CD4-positive, CD25-positive, alpha-beta regulatory T cell (primary cell): Measurements from ENCODE around the gene PPM1G. TPM values are rescaled to one million over a fixed set of nuclear protein-coding genes. Genes with fewer than 3 reads are reported as not detected.
A peak's percentile ranks its signal among the peaks of the same experiment; 100 is the strongest.

Source experiments
- ATAC-seq, 2 donors: fragments of 150-1000 bp; cut with Tn5 transposase; one replicate each; pipeline ENCODE4 v1.10.0; 2021; ENCODE audit warnings: low read depth in 2 of 2, moderate number of reproducible peaks in 2 of 2, moderate library complexity in 1 of 2
- DNase-seq, 3 donors: peaks; one replicate each; pipeline versions ENCODE4 v3.0.0 to v3.0.0-alpha.2; 2012 to 2022; ENCODE audit warnings: mixed read lengths in 1 of 3
- H3K27ac ChIP-seq: one replicate; pipeline ENCODE4 v1.7.0; 2013; ENCODE audit warnings: mild to moderate bottlenecking, low read length; ENCODE audit not compliant: insufficient read depth, poor library complexity, severe bottlenecking
- H3K27me3 ChIP-seq: one replicate; pipeline ENCODE4 v1.7.0; 2013; ENCODE audit warnings: low read length; ENCODE audit not compliant: control insufficient read depth, insufficient read depth
- H3K36me3 ChIP-seq: one replicate; pipeline ENCODE4 v1.7.0; 2013; ENCODE audit warnings: mild to moderate bottlenecking, low read length, moderate library complexity; ENCODE audit not compliant: control insufficient read depth, insufficient read depth
- H3K4me1 ChIP-seq: 2 replicates; pipeline ENCODE4 v1.7.0; 2013; ENCODE audit warnings: mild to moderate bottlenecking, low read length; ENCODE audit not compliant: insufficient read depth, control insufficient read depth, poor library complexity, severe bottlenecking
- H3K4me3 ChIP-seq: one replicate; pipeline ENCODE4 v1.7.0; 2013; ENCODE audit warnings: low read depth, mild to moderate bottlenecking, low read length, moderate library complexity
- H3K9me3 ChIP-seq, 2 experiments: 1 replicate in 1 of 2; 2 replicates in 1 of 2; pipeline ENCODE4 v1.7.0; 2013; ENCODE audit warnings: low read length in 2 of 2, mild to moderate bottlenecking in 1 of 2, moderate library complexity in 1 of 2; ENCODE audit not compliant: control insufficient read depth in 2 of 2
- H3K27ac Mint-ChIP-seq, 3 donors: one replicate each; pipeline ENCODE4 v1.8.0; 2020 to 2022; ENCODE audit warnings: mild to moderate bottlenecking in 3 of 3, mixed read lengths in 3 of 3, moderate library complexity in 2 of 3
- H3K27me3 Mint-ChIP-seq: one replicate; pipeline ENCODE4 v1.8.0; 2022; ENCODE audit warnings: mild to moderate bottlenecking, mixed read lengths
- H3K36me3 Mint-ChIP-seq: one replicate; pipeline ENCODE4 v1.8.0; 2020; ENCODE audit warnings: mixed read lengths
- H3K4me1 Mint-ChIP-seq, 4 donors: one replicate each; pipeline ENCODE4 v1.8.0; 2020 to 2022; ENCODE audit warnings: mixed read lengths in 4 of 4, mild to moderate bottlenecking in 1 of 4
- H3K4me3 Mint-ChIP-seq, 4 donors: one replicate each; pipeline ENCODE4 v1.8.0; 2020 to 2022; ENCODE audit warnings: mild to moderate bottlenecking in 4 of 4, mixed read lengths in 4 of 4, moderate library complexity in 3 of 4
- H3K9me3 Mint-ChIP-seq, 7 donors: one replicate each; pipeline ENCODE4 v1.8.0; 2020 to 2022; ENCODE audit warnings: mixed read lengths in 7 of 7, mild to moderate bottlenecking in 3 of 7, moderate library complexity in 2 of 7
- polyA plus RNA-seq, 4 donors: library from polyadenylated mRNA; unstranded; fragments of 300-500 nt; fragmentation: Illumina TruSeq; gene quantifications; one replicate each; pipeline ENCODE4 v1.2.3, GENCODE V29; 2021
- total RNA-seq: library from RNA; stranded (reverse); gene quantifications from one replicate; pipeline ENCODE4 v1.2.3, GENCODE V29; 2022

Gene PPM1G
- total and polyA plus RNA-seq, 5 donors from 2014 or later = 73.7 to 144 (median 117) TPM

DNA sequence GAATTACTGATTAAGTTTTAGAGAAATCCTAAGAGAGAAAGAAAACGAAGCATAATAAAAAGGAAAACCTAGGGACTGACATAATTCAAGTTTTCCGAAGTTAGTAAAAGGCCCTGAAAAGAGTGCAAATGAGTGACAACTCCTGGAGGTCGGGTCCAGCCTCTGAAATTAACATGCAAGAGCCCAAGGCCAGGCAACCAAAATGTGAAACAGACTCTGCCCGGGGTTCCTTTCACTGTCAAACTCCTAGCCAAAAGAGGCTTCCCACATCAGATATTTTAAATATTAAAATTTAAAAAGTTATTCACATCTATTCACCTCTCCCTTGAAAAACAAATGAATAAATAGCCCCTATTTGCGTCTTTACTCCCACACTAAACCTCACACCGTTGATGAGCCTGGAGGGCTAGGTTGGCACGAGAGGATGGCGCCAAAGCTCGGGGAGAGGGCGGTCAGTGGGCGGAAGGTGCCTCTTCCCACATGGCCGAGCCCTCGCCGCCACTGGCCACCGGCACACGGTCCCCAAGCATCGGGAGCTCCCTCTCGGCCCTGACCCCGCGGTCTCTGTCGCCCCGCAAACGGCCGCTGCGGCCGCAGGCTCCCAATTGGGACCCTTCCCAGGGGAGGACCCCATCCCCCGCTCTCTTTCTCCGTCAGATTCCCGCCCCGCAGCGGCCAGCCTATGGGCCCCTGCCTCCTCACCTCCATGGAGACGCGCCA is 630 bp downstream of the PPM1G start:
- peaks cover 43% of the 10 kb centered on the region for H3K4me1 ChIP-seq
- H3K36me3 Mint-ChIP-seq = peaks cover 7% of the 10 kb centered on the region
- peaks cover 18 to 53% (median 33%) of the 10 kb centered on the region in 4 donors for H3K4me1 Mint-ChIP-seq
- H3K27me3 Mint-ChIP-seq = peaks cover 5% of the 10 kb centered on the region
- peak overlapping the region; percentile 86 for H3K4me3 ChIP-seq
- peak overlapping the region; percentile 82 for H3K27ac ChIP-seq
- H3K36me3 ChIP-seq = peaks cover 4% of the 10 kb centered on the region
- no peak for ATAC-seq
- no peaks in the 10 kb centered on the region for H3K9me3 ChIP-seq
- H3K27ac Mint-ChIP-seq = peak overlapping the region; percentile 79 to 95 (median 87)
- DNase-seq = no peak
- H3K27me3 ChIP-seq = no peaks in the 10 kb centered on the region
- peak overlapping the region; percentile 86 to 95 (median 92) for H3K4me3 Mint-ChIP-seq
- peaks cover 0 to 4% (median 0%) of the 10 kb centered on the region in 7 donors for H3K9me3 Mint-ChIP-seq

DNA sequence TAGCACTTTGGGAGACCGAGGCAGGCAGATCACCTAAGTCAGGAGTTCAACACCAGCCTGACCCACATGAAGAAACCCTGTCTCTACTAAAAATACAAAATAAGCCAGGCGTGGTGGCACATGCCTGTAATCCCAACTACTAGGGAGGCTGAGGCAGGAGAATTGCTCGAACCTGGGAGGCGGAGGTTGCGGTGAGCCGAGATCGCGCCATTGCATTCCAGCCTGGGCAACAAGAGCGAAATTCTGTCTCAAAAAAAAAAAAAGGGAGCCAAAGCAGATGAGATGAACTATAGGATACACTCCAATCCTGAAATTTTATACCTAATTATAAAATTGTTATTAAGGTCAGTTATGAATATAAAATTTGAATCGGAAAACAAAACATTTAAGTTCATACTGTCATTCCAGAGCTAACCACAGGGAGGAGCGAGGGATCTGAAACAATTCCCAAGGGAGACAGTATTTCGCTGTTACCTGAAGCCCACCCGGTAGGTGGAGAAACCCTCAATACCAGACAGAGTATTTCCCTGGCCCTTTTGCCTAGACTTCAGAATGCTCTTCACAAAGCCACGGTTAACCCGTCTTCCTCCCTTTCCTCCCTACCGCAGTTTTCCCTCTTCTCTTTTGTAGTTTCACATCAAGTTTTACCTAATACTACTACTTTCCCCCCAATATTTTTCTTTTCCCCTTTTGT is 1.4 kb downstream of the PPM1G start:
- peak overlapping the region; percentile 86 to 95 (median 92) for H3K4me3 Mint-ChIP-seq
- Histone ChIP-seq H3K4me1 (peaks cover 51% of the 10 kb centered on the region), H3K27ac (peak overlapping the region; percentile 82), H3K27me3 (no peaks in the 10 kb centered on the region), H3K36me3 (peaks cover 5% of the 10 kb centered on the region), H3K4me3 (peak overlapping the region; percentile 86), H3K9me3 (no peaks in the 10 kb centered on the region)
- DNase-seq (no peak), ATAC-seq (no peak)
- peak overlapping the region; percentile 79 to 95 (median 87) for H3K27ac Mint-ChIP-seq
- H3K4me1 Mint-ChIP-seq = peaks cover 23 to 60% (median 38%) of the 10 kb centered on the region in 4 donors
- H3K9me3 Mint-ChIP-seq = peaks cover 0 to 4% (median 0%) of the 10 kb centered on the region in 7 donors
- H3K27me3 Mint-ChIP-seq = peaks cover 5% of the 10 kb centered on the region
- H3K36me3 Mint-ChIP-seq = peaks cover 7% of the 10 kb centered on the region

DNA sequence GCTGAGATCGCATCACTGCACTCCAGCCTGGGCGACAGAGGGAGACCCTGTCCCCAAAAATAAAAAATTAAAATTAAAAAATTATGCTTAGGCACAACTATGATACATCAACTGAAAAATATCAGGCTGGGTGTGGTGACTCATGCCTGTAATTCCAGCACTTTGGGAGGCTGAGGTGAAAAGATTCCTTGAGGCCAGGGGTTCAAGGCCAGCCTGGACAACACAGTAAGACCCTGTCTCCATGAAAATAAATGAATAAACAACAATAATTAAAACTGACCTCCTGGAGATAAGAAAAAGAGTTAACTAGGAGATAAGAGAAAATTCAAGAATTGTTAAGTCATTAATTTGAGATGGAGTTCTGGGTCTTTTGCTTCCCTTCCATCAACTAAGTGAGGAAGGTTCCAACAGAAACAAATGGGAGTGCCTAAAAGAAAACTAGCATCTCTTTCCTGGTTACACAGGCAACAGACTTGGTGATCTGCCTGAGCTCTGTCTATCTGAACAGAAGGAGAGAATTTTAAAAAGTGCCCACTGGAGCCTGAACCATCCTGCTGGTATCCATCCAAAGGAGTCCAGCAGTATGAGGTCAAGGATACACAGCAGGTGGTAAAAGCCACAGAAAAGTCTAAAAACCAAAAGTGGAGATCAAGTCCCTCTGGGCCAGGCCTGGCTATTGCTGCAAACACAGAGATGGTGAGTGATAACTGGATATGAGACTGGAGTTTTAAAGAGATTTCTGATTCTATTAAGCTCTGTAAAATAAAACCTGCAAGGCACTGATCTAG is 8.8 kb downstream of the PPM1G start:
- Mint-ChIP-seq H3K27ac (peak overlapping the region in 2 of 3 donors; percentile 27 to 57), H3K9me3 (no peaks in the 10 kb centered on the region), H3K36me3 (peaks cover 14% of the 10 kb centered on the region), H3K4me3 (peak overlapping the region in 2 of 4 donors; percentile 47 to 90), H3K4me1 (peaks cover 33 to 73% (median 52%) of the 10 kb centered on the region in 4 donors), H3K27me3 (no peaks in the 10 kb centered on the region)
- no peak for DNase-seq
- no peaks in the 10 kb centered on the region for H3K9me3 ChIP-seq
- peak overlapping the region; percentile 26 for H3K4me3 ChIP-seq
- ATAC-seq = no peak
- no peaks in the 10 kb centered on the region for H3K27me3 ChIP-seq
- H3K36me3 ChIP-seq = peaks cover 14% of the 10 kb centered on the region
- H3K4me1 ChIP-seq = peaks cover 22% of the 10 kb centered on the region
- no peak overlapping the region for H3K27ac ChIP-seq

DNA sequence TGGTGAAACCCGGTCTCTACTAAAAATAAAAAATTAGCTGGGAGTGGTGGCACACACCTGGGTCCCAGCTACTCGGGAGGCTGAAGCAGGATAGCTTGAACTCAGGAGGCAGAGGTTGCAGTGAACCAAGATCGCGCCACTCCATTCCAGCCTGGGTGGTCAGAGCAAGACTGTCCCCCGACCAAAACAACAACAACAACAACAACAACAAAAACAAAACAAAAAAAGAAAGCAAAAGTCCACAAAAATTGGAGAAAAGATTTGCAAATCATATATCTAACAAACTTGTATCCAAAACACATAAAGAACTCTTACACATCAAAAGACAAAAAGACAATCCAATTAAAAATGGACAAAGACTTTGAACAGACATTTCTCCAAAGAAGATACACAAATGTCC is 10.4 kb downstream of the PPM1G start:
- H3K27me3 Mint-ChIP-seq = no peaks in the 10 kb centered on the region
- H3K27ac Mint-ChIP-seq = peak overlapping the region; percentile 52 to 74 (median 71)
- Histone ChIP-seq H3K27ac (no peak overlapping the region), H3K4me1 (peaks cover 18% of the 10 kb centered on the region), H3K4me3 (no peak overlapping the region), H3K36me3 (peaks cover 12% of the 10 kb centered on the region), H3K27me3 (no peaks in the 10 kb centered on the region), H3K9me3 (no peaks in the 10 kb centered on the region)
- peaks cover 14% of the 10 kb centered on the region for H3K36me3 Mint-ChIP-seq
- H3K4me1 Mint-ChIP-seq = peaks cover 32 to 69% (median 48%) of the 10 kb centered on the region in 4 donors
- H3K9me3 Mint-ChIP-seq = no peaks in the 10 kb centered on the region
- ATAC-seq (no peak), DNase-seq (no peak)
- H3K4me3 Mint-ChIP-seq = peak overlapping the region in 3 of 4 donors; percentile 31 to 79 (median 33)

DNA sequence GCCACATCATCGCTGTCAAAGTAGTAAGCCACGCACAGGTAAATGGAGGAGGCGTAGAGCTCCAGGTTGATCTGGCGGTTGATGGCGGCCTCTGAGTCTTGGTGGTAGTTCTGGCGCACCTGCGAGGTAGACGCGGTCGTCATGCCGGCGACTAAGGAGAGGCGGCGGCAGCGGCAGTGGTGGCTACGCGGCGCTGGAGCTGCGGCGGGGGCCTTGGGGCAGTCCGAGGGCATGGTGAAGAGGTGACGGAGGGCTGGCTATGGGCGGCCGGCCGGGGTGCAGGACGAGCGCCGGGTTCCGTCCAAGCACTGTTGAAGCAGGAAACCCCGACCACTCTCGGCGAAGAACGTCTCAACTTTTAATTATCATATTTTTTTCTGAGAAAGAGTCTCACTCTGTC is 16.2 kb downstream of the PPM1G start:
- Mint-ChIP-seq H3K9me3 (no peaks in the 10 kb centered on the region), H3K27me3 (no peaks in the 10 kb centered on the region), H3K4me3 (peak overlapping the region in 1 of 4 donors; percentile 30), H3K36me3 (peaks cover 19% of the 10 kb centered on the region), H3K4me1 (peaks cover 27 to 63% (median 45%) of the 10 kb centered on the region in 4 donors), H3K27ac (peak overlapping the region in 2 of 3 donors; percentile 82 to 99)
- Histone ChIP-seq H3K27me3 (no peaks in the 10 kb centered on the region), H3K4me1 (peaks cover 29% of the 10 kb centered on the region), H3K9me3 (no peaks in the 10 kb centered on the region), H3K4me3 (no peak overlapping the region), H3K27ac (no peak overlapping the region), H3K36me3 (no peaks in the 10 kb centered on the region)
- ATAC-seq (no peak), DNase-seq (no peak)

DNA sequence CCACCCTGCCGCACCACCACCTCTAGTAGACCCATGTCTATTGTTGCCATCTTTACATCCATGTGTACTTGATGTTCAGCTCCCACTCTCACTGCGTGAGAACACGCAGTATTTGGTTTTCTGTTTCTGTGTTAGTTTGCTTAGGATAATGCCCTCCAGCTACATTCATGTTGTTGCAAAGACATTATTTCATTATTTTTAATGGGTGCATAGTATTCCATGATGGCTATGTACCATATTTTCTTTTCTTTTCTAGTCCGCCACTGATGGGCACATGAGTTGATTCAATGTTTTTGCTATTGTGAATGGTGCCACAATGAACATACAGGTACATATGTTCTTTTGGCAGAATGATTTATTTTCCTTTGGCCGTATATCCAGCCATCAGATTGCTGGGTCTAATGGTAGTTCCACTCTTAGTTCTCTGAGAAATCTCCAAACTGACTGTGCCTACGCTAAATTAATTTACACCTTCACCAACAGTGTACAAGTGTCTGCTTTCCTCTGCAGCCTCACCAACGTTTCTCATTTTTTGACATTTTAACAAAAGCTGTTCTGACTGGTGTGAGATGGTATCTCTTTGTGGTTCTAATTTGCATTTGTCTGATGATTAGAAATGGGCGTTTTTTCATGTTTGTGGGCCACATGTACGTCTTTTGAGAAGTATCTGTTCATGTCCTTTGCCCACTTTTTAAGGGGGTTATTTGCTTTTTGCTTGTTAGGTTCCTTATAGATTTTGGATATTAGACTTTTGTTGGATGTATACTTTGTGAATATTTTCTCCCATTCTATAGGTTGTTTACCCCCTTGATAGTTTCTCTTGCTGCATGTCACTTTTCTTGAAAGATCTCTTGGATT is 18.3 kb downstream of the PPM1G start:
- ATAC-seq = peak; percentile 78
- Mint-ChIP-seq H3K27me3 (no peaks in the 10 kb centered on the region), H3K4me3 (peak overlapping the region; percentile 71 to 87 (median 80)), H3K4me1 (peaks cover 14 to 51% (median 33%) of the 10 kb centered on the region in 4 donors), H3K9me3 (no peaks in the 10 kb centered on the region), H3K36me3 (peaks cover 12% of the 10 kb centered on the region), H3K27ac (peak overlapping the region; percentile 99)
- no peaks in the 10 kb centered on the region for H3K27me3 ChIP-seq
- H3K4me3 ChIP-seq = peak overlapping the region; percentile 73
- H3K36me3 ChIP-seq = peaks cover 4% of the 10 kb centered on the region
- peak; percentile 17 to 88 (median 85) for DNase-seq
- H3K9me3 ChIP-seq = no peaks in the 10 kb centered on the region
- peaks cover 29% of the 10 kb centered on the region for H3K4me1 ChIP-seq
- peak overlapping the region; percentile 87 for H3K27ac ChIP-seq
